Right lobe of liver (tissue), 6 donors: ENCODE data around the gene RB1. TPM values are rescaled to one million over a fixed set of nuclear protein-coding genes. Genes with fewer than 3 reads are reported as not detected.
"Not testable (repeated sequence)": the region's sequence is repeated elsewhere in the genome, so short reads cannot be mapped to it uniquely, and the experiment has no call there.

Source experiments
- ATAC-seq, 4 donors: fragments of 200-7000 bp; cut with Tn5 transposase; one replicate each; pipeline ENCODE4 v1.9.1; 2020; ENCODE audit warnings: mild to moderate bottlenecking in 4 of 4, moderate library complexity in 4 of 4
- DNase-seq, 3 donors: peaks; one replicate each; pipeline ENCODE4 v3.0.0-alpha.2; 2020
- H3K27ac ChIP-seq, 3 donors: fragments of 200-600 bp; one replicate each; pipeline ENCODE4 v1.8.0; 2022
- H3K27me3 ChIP-seq, 2 donors: fragments of 200-600 bp; one replicate each; pipeline ENCODE4 v1.8.0; 2022
- H3K36me3 ChIP-seq, 4 donors: fragments of 200-600 bp; sonication (generic) in 1 of 4; one replicate each; pipeline versions ENCODE4 v1.5.1 to v1.8.0; 2017 to 2022; ENCODE audit warnings: control low read depth in 1 of 4
- H3K4me1 ChIP-seq, 4 donors: fragments of 200-600 bp; sonication (generic) in 1 of 4; one replicate each; pipeline versions ENCODE4 v1.5.1 to v1.8.0; 2017 to 2022; ENCODE audit warnings: control low read depth in 1 of 4
- H3K4me3 ChIP-seq, 3 donors: fragments of 200-600 bp; one replicate each; pipeline ENCODE4 v1.8.0; 2022
- H3K9me3 ChIP-seq, 4 donors: fragments of 200-600 bp; sonication (generic) in 1 of 4; one replicate each; pipeline versions ENCODE4 v1.5.1 to v1.8.0; 2017 to 2022; ENCODE audit warnings: control low read depth in 1 of 4
- POLR2A ChIP-seq: fragments of 450-650 bp; IDR thresholded peaks from one replicate; pipeline ENCODE4 v1.6.1; 2017; ENCODE audit warnings: antibody characterized with exemption, mild to moderate bottlenecking
- WGBS: methylation state at CpG from one replicate; pipeline ENCODE4 v1.1.6; 2018; ENCODE audit warnings: low coverage, low lambda C conversion rate; ENCODE audit not compliant: insufficient coverage; ENCODE audit errors: missing lambda C conversion rate; 5-methylcytosine and 5-hydroxymethylcytosine counted together
- intact Hi-C, 2 donors: fragments of 100-400 bp; cut with DNase I; formaldehyde crosslinking; loops; one replicate each; pipeline versions ENCODE4 v1.11.2 to v1.14.1; 2022
- total RNA-seq, 6 experiments: library from RNA; depleted of rRNA in 2 of 6; stranded (reverse); fragments of >200 nt in 2 of 6; fragmentation: NEBNext Ultra II Directional in 3 of 6; extraction: Animal tissue kit (Norgen Biotek cat#: 25700) in 3 of 6; gene quantifications; one replicate each; pipeline versions ENCODE4 v1.1.0 to v1.2.4, GENCODE V29; 2016 to 2023
- TF ChIP-seq, protein P1 (sequence below), 4 donors: fragments of 200-600 bp in 3 of 4; fragments of 450-650 bp in 1 of 4; IDR thresholded peaks; one replicate each; pipeline versions ENCODE4 v1.5.1 to v1.8.0; 2016 to 2022; ENCODE audit warnings: antibody characterized with exemption in 4 of 4, mild to moderate bottlenecking in 2 of 4
- donor health status: DM: no; HTN: yes; CAD: no.
- donor health status: DM: no; HTN: no; CAD: no.
- donor health status: DM: no; HTN: no; CAD: no.
- donor health status: DM: no; HTN: yes; CAD: no.
- donor health status: DM: no; HTN: yes; CAD: no.

The RB1 gene
- total RNA-seq, 6 experiments from 2014 or later, result 6.2 to 19.4 (median 12.3) TPM

DNA sequence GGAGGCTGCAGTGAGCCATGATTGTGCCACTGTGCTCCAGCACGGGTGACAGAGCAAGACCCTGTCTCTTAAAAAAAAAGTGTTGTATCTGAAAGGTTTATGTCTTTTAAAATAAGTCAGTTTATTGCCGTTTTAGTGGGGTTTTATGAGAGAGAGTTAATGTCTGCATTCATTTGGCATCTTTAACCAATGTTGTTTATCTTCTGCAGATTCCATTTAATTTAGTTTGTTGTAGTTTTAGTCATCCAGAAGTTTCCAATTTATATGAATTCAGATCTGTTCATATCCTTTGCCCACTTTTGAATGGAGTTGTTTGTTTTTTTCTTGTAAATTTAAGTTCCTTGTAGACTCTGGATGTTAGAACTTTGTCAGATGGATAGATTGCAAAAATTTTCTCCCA, 146.1 kb downstream of the RB1 start:
- TF ChIP-seq POLR2A, result no peak
- TF ChIP-seq, protein P1, sequence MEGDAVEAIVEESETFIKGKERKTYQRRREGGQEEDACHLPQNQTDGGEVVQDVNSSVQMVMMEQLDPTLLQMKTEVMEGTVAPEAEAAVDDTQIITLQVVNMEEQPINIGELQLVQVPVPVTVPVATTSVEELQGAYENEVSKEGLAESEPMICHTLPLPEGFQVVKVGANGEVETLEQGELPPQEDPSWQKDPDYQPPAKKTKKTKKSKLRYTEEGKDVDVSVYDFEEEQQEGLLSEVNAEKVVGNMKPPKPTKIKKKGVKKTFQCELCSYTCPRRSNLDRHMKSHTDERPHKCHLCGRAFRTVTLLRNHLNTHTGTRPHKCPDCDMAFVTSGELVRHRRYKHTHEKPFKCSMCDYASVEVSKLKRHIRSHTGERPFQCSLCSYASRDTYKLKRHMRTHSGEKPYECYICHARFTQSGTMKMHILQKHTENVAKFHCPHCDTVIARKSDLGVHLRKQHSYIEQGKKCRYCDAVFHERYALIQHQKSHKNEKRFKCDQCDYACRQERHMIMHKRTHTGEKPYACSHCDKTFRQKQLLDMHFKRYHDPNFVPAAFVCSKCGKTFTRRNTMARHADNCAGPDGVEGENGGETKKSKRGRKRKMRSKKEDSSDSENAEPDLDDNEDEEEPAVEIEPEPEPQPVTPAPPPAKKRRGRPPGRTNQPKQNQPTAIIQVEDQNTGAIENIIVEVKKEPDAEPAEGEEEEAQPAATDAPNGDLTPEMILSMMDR (IDR thresholded peaks at IDR 0.05), result no peak
- Histone ChIP-seq H3K27me3 (no peaks in the 10 kb centered on the region), H3K4me3 (no peak overlapping the region), H3K36me3 (no peaks in the 10 kb centered on the region), H3K27ac (no peak overlapping the region), H3K4me1 (no peaks in the 10 kb centered on the region), H3K9me3 (no peaks in the 10 kb centered on the region)
- DNase-seq (no peak), ATAC-seq (no peak)
- 68% methylated on average over 2 of the region's 2 CpGs for WGBS
- intact Hi-C loops, result no loop called here

DNA sequence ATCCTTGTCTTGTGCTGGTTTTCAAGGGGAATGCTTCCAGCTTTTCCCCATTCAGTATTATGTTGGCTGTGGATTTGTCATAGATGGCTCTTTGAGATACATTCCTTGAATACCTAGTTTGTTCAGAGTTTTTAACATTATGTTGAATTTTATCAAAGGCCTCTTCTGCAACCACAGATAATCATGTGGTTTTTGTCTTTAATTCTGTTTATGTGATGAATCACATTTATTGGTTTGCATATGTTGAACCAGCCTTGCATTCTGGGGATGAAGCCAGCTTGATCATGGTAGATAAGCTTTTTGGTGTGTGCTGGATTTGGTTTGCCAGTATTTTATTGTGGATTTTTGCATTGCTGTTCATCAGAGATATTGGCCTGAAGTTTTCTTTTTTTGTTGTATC, 147.6 kb downstream of the RB1 start:
- H3K27me3 ChIP-seq, H3K9me3 ChIP-seq, H3K36me3 ChIP-seq, intact Hi-C loops, H3K4me1 ChIP-seq, DNase-seq, H3K27ac ChIP-seq, H3K4me3 ChIP-seq, ATAC-seq: not testable (repeated sequence)

DNA sequence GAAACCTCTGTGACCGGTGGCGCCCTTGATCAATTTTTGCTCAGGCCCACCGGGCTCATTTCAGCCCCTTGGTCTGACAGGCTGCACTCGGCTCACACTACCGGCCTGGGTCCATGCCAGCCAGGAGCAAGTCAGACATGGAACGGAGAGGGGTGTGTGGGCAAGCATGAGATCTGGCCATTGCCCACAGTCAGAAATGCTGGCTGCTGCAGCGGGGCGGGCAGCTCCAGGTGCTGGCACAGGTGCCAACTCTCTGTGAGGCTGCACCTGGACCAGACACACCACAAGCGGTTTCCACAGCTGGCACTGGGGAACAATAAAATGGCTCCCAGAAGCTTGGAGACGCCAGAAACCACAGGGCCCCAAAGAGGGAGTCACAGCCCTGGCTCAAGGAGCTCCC, 153.0 kb downstream of the RB1 start:
- no peak overlapping the region for H3K4me3 ChIP-seq
- TF ChIP-seq POLR2A, result no peak
- TF ChIP-seq, protein P1 (IDR thresholded peaks at IDR 0.05), result no peak
- DNase-seq, result no peak
- WGBS, result 100% methylated on average over 7 of the region's 10 CpGs
- no peaks in the 10 kb centered on the region for H3K9me3 ChIP-seq
- H3K27ac ChIP-seq, result no peak overlapping the region
- H3K4me1 ChIP-seq, result no peaks in the 10 kb centered on the region
- ATAC-seq, result no peak
- H3K36me3 ChIP-seq, result peaks cover 0 to 7% (median 0%) of the 10 kb centered on the region in 4 donors
- intact Hi-C loops, result no loop called here
- no peaks in the 10 kb centered on the region for H3K27me3 ChIP-seq

DNA sequence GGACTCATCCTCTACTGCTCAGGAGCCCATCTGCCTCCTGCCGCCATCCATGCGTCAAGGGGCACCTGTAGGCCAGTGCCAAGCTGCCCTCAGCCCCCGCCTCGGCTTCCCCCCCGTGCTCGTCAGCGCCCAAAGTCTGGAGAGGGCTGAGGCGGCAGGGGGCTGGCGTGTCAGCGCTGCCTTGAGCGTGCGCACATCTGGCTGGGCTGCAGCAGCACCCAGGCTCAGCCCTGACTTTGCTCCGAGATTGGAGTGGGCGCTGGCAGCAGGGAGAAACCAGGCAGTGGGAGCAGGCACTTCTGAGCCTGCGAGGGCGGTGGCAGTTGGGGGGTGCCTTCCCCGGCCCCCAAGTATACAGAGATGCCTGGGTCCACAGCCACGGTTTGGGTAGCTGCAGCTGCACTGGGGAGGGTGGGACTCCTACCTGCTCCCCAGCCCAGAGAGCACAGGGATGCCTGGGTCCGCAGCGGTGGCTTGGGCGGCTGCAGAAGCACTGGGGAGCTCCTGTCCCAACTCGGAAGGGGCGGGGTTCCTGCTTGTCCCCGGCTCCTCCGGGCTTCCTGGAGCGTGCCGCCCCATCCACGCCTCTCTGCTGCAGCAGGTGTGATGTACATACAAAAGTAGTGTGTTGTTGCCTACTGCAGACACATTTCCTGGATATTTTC, 154.2 kb downstream of the RB1 start:
- Histone ChIP-seq H3K27ac (no peak overlapping the region), H3K4me1 (no peaks in the 10 kb centered on the region), H3K9me3 (no peaks in the 10 kb centered on the region), H3K36me3 (peaks cover 0 to 7% (median 0%) of the 10 kb centered on the region in 4 donors), H3K4me3 (no peak overlapping the region), H3K27me3 (no peaks in the 10 kb centered on the region)
- no peak for DNase-seq
- ATAC-seq, result peak in 1 of 4 donors; percentile 35
- 80% methylated on average over 1 of the region's 28 CpGs for WGBS
- TF ChIP-seq POLR2A, result no peak
- TF ChIP-seq, protein P1 (IDR thresholded peaks at IDR 0.05), result no peak
- intact Hi-C loops, result no loop called here

DNA sequence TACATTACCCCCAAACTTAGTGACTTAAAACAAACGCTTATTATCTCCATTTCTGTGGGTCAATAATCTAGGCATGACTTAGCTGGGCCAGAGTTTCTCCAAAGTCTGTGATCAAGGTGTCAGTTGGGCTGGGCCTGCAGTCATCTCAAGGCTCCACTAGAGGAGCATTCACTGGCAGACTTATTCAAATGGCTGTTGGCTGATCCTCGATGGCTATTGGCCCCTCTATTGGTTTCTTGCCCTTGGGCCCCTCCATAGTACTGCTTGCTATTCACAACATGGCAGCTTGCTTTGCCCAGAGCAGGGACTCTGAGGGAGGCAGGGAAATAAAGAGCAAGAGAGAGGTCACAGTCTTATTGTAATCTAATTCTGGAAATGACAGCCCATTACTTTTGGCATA, 171.7 kb downstream of the RB1 start:
- ATAC-seq, result no peak

More for the DNA sequence above, 171.7 kb downstream of the RB1 start:
- Histone ChIP-seq H3K4me3 (no peak overlapping the region), H3K9me3 (no peaks in the 10 kb centered on the region), H3K4me1 (peaks cover 0 to 8% (median 0%) of the 10 kb centered on the region in 4 donors), H3K27ac (no peak overlapping the region), H3K27me3 (no peaks in the 10 kb centered on the region), H3K36me3 (peaks cover 0 to 6% (median 0%) of the 10 kb centered on the region in 4 donors)
- WGBS, result 62% methylated on average over 2 of the region's 2 CpGs
- no peak for TF ChIP-seq POLR2A
- TF ChIP-seq, protein P1 (IDR thresholded peaks at IDR 0.05), result no peak
- DNase-seq, result no peak
- intact Hi-C loops, result no loop called here
